HCT116 (cell line): Measurements from ENCODE around the gene UNK. TPM values are rescaled to one million over a fixed set of nuclear protein-coding genes. Genes with fewer than 3 reads are reported as not detected.

Source experiments
- ATAC-seq: fragments of 200-7000 bp; cut with Tn5 transposase; 2 replicates; pipeline ENCODE4 v1.9.1; 2020; ENCODE audit warnings: mild to moderate bottlenecking, moderate library complexity
- BruUV-seq: library from RNA; stranded (reverse); fragments of 400-500 nt; replicated peaks from 2 replicates; lab custom pipeline; 2021; lab: Mats Ljungman, UMichigan
- CTCF ChIA-PET: fragments of 300-600 bp; sonication (Branson Sonifier 250); formaldehyde crosslinking; loops from one replicate; lab custom pipeline; 2021; ENCODE audit warnings: antibody characterized with exemption; lab: Charles Lee
- POLR2A ChIA-PET: fragments of 300-600, 350-600 bp; sonication (Branson Sonifier 250); formaldehyde crosslinking; loops from one replicate; lab custom pipeline; 2021; ENCODE audit warnings: antibody characterized with exemption; lab: Charles Lee
- RAD21 ChIA-PET, 2 experiments: fragments of 300-600 bp; sonication (Branson Sonifier 250); formaldehyde crosslinking; loops; one replicate each; lab custom pipeline; 2023; ENCODE audit warnings: low total read pairs in 2 of 2; ENCODE audit not compliant: uncharacterized antibody in 2 of 2, unreplicated experiment in 2 of 2, low non-redundant PET in 1 of 2; lab: Charles Lee
- DNase-seq: peaks from one replicate; pipeline ENCODE4 v3.0.0-alpha.2; 2010; ENCODE audit warnings: low read depth, low spot score
- H2AFZ ChIP-seq: fragments of 200-600 bp; shearing (Covaris generic), sonication (generic); 2 replicates; pipeline ENCODE4 v1.6.1; 2017; ENCODE audit warnings: low read depth, mixed run types, mixed read lengths, antibody characterized with exemption, low read length; ENCODE audit not compliant: poor library complexity, severe bottlenecking
- H3K27ac ChIP-seq: 2 replicates; pipeline ENCODE4 v1.5.1; 2012; ENCODE audit warnings: low read depth, low read length
- H3K27me3 ChIP-seq: fragments of 200-600 bp; sonication (generic); 2 replicates; pipeline ENCODE4 v1.6.1; 2016; ENCODE audit warnings: mixed run types, low read length, mixed read lengths; ENCODE audit not compliant: insufficient read depth
- H3K36me3 ChIP-seq, 2 experiments: fragments of 200-500 bp in 1 of 2; fragments of 200-600 bp in 1 of 2; sonication (Bioruptor generic) in 1 of 2; sonication (generic) in 1 of 2; 2 replicates each; pipeline versions ENCODE4 v1.5.1 to v1.6.1; 2014 to 2016; ENCODE audit warnings: low read length in 2 of 2, inconsistent platforms in 1 of 2, mixed read lengths in 1 of 2, mixed run types in 1 of 2; ENCODE audit not compliant: insufficient read depth in 2 of 2, control insufficient read depth in 1 of 2
- H3K4me1 ChIP-seq, 2 experiments: fragments of 200-600 bp in 1 of 2; sonication (generic) in 1 of 2; 2 replicates each; pipeline versions ENCODE4 v1.5.1 to v1.6.1; 2012 to 2017; ENCODE audit warnings: low read length in 2 of 2, inconsistent platforms in 1 of 2, mild to moderate bottlenecking in 1 of 2, mixed read lengths in 1 of 2, mixed run types in 1 of 2, moderate library complexity in 1 of 2; ENCODE audit not compliant: insufficient read depth in 2 of 2, control insufficient read depth in 1 of 2
- H3K4me2 ChIP-seq: fragments of 200-600 bp; sonication (generic); 2 replicates; pipeline ENCODE4 v1.6.1; 2017; ENCODE audit warnings: mixed run types, low read length, mixed read lengths
- H3K4me3 ChIP-seq, 2 experiments: fragments of 200-600 bp in 1 of 2; sonication (generic) in 1 of 2; replicated peaks in 1 of 2; 2 replicates each; pipeline ENCODE4 v1.5.1; 2011 to 2016; ENCODE audit warnings: low read length in 2 of 2, control low read depth in 1 of 2, low read depth in 1 of 2, mild to moderate bottlenecking in 1 of 2, mixed read lengths in 1 of 2, mixed run types in 1 of 2
- H3K79me2 ChIP-seq: fragments of 200-600 bp; sonication (generic); 2 replicates; pipeline ENCODE4 v1.6.1; 2017; ENCODE audit warnings: mild to moderate bottlenecking, mixed run types, low read length, moderate library complexity, mixed read lengths; ENCODE audit not compliant: insufficient read depth
- H3K9ac ChIP-seq: fragments of 200-600 bp; sonication (generic); 2 replicates; pipeline ENCODE4 v1.6.1; 2016; ENCODE audit warnings: low read length, mixed read lengths
- H3K9me2 ChIP-seq: fragments of 200-600 bp; sonication (generic), shearing (Covaris generic); 2 replicates; pipeline ENCODE4 v1.6.1; 2017; ENCODE audit warnings: mixed run types, mild to moderate bottlenecking, moderate library complexity; ENCODE audit not compliant: insufficient read depth
- H3K9me3 ChIP-seq, 2 experiments: fragments of 200-500 bp in 1 of 2; fragments of 200-600 bp in 1 of 2; sonication (Bioruptor generic) in 1 of 2; sonication (generic) in 1 of 2; 2 replicates each; pipeline ENCODE4 v1.6.1; 2014 to 2017; ENCODE audit warnings: low read length in 2 of 2, mixed read lengths in 2 of 2, inconsistent platforms in 1 of 2, low read depth in 1 of 2, mild to moderate bottlenecking in 1 of 2, mixed run types in 1 of 2, moderate library complexity in 1 of 2; ENCODE audit not compliant: control insufficient read depth in 1 of 2, insufficient read depth in 1 of 2
- H4K20me1 ChIP-seq: fragments of 200-600 bp; sonication (generic), shearing (Covaris generic); 2 replicates; pipeline ENCODE4 v1.6.1; 2017; ENCODE audit warnings: mixed run types, mild to moderate bottlenecking, moderate library complexity; ENCODE audit not compliant: insufficient read depth
- CBX3 ChIP-seq: IDR thresholded peaks from 2 replicates; pipeline ENCODE4 v1.6.1; 2012; ENCODE audit warnings: low read depth
- ELF1 ChIP-seq: IDR thresholded peaks from 2 replicates; pipeline ENCODE4 v1.6.1; 2012; ENCODE audit warnings: low read depth, borderline replicate concordance
- POLR2AphosphoS5 ChIP-seq: IDR thresholded peaks from 2 replicates; pipeline ENCODE4 v1.6.1; 2011; ENCODE audit warnings: mild to moderate bottlenecking, low read depth, low read length, moderate library complexity
- RAD21 ChIP-seq: IDR thresholded peaks from 2 replicates; pipeline ENCODE4 v1.6.1; 2012; ENCODE audit warnings: low read depth, mild to moderate bottlenecking
- SIN3A ChIP-seq: IDR thresholded peaks from 2 replicates; pipeline ENCODE4 v1.6.1; 2012; ENCODE audit warnings: low read depth
- SRF ChIP-seq: IDR thresholded peaks from 2 replicates; pipeline ENCODE4 v1.6.1; 2012; ENCODE audit warnings: low read depth
- YY1 ChIP-seq: IDR thresholded peaks from 2 replicates; pipeline ENCODE4 v1.6.1; 2011; ENCODE audit warnings: low read length, low read depth, moderate library complexity, mild to moderate bottlenecking; ENCODE audit not compliant: insufficient replicate concordance; ENCODE audit errors: extremely low read depth
- ZFX ChIP-seq: fragments of 450-650 bp; IDR thresholded peaks from 2 replicates; pipeline ENCODE4 v1.6.1; 2017
- ZNF274 ChIP-seq: fragments of 200-500 bp; sonication (Bioruptor generic); IDR thresholded peaks from 2 replicates; pipeline ENCODE4 v1.6.1; 2014; ENCODE audit warnings: mild to moderate bottlenecking, low read depth, low read length, inconsistent platforms
- intact Hi-C: fragments of 100-400 bp; cut with micrococcal nuclease; formaldehyde crosslinking; loops from 2 replicates; pipeline ENCODE4 v1.10.0; 2022
- total RNA-seq: library from RNA; stranded (reverse); gene quantifications from one replicate; pipeline ENCODE4 v1.2.1, GENCODE V29; 2021; ENCODE audit not compliant: unreplicated experiment
- TF ChIP-seq, protein P1 (sequence below), 3 experiments: fragments of 200-600 bp in 1 of 3; sonication (generic) in 1 of 3; IDR thresholded peaks in 2 of 3; conservative IDR thresholded peaks in 1 of 3; 2 replicates each; pipeline ENCODE4 v1.5.1; 2012 to 2017; ENCODE audit warnings: low read depth in 2 of 3, low read length in 2 of 3, antibody characterized with exemption in 1 of 3, borderline replicate concordance in 1 of 3, control low read depth in 1 of 3, mild to moderate bottlenecking in 1 of 3, mixed read lengths in 1 of 3, mixed run types in 1 of 3, moderate library complexity in 1 of 3; ENCODE audit not compliant: insufficient read depth in 1 of 3
- TF ChIP-seq, protein P2 (sequence below): IDR thresholded peaks from 2 replicates; pipeline ENCODE4 v1.6.1; 2012
- TF ChIP-seq, protein P3 (sequence below): IDR thresholded peaks from 2 replicates; pipeline ENCODE4 v1.6.1; 2012

Gene UNK
- total RNA-seq, 1 experiment from 2014 or later, result 40.6 TPM

DNA sequence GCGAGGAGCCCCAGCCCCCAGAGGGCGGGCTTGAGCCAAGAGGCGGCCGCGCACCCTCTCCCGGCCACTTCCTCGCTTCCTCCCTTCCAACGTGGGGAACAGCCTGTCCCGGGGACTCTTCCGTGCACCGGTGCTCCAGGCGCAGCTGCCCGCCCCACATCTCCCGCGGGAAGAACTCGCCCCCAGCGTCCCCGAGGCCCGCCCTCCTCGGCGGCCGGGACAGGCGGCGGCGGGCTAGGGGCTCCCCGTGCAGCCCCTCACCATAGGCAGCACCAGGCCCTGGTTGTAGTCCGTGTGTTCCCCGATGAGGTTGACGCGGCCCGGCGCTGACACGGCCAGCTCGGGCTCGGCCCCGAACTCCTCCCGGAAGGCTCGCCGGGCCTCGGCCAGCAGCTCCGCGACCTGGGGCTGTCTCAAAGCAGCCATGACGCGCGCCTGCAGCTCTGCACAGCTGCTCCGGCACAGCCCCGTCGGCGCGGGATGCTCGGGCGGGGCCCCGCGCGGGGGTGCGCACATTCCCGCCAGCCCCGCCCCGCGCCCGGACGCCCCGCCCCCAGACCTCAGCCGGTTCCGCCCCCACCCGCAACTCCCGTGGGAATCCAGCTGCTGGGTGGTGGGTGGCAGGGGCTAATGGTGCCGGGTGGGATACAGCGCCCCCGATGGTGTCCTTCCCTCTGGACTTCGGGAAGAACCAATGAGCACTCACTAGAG is 19.7 kb upstream of the UNK start, which contains the start of gene GALK1:
Gene GALK1, minus strand, starts transcription at position 482 of the 711 bp plus-strand sequence. Its CDS starts 56 bp downstream, at position 426.
- 0 out of 2 replicates have a peak, but pooled peaks cover 6% of the 10 kb centered on the region for H3K79me2 ChIP-seq
- ChIA-PET CTCF (interaction anchor here (0.6 to 7.9 kb wide), 18 partner anchors 9 to 249 kb away, joined by 3 to 73 read pairs (median 4); partner anchors contain the start of genes SMIM5, TSEN54 and WBP2), POLR2A (interaction anchor here (0.7 to 4.3 kb wide), 6 partner anchors 9 to 111 kb away, joined by 3 to 74 read pairs (median 6); partner anchors contain the start of gene UNK), RAD21 (interaction anchor here (0.7 to 1.1 kb wide), 6 partner anchors 15 to 132 kb away, joined by 3 to 6 read pairs (median 4); partner anchors contain the start of gene WBP2 (in 1 of the 2))
- no peaks in the 10 kb centered on the region for H3K9me2 ChIP-seq
- H4K20me1 ChIP-seq, result no peaks in the 10 kb centered on the region
- H3K27me3 ChIP-seq, result no peaks in the 10 kb centered on the region
- no peaks in the 10 kb centered on the region for H3K9me3 ChIP-seq
- intact Hi-C loops, result no loop called here
- H3K4me1 ChIP-seq, result peaks cover 13 to 29% of the 10 kb centered on the region in 2 experiments
- H3K27ac ChIP-seq, result peak within 1 kb of the TSS; percentile 78
- peak; percentile 85 for ATAC-seq
- H3K4me2 ChIP-seq, result peak within 1 kb of the TSS; percentile 100
- 0 out of 4 replicates have a peak, but pooled peaks cover 0 to 3% of the 10 kb centered on the region in 2 experiments for H3K36me3 ChIP-seq
- peak within 1 kb of the TSS; percentile 84 to 91 for H3K4me3 ChIP-seq
- BruUV-seq, result no TSS peak
- peak within 1 kb of the TSS; percentile 70 for H2AFZ ChIP-seq
- peak within 1 kb of the TSS; percentile 89 for H3K9ac ChIP-seq
- no peak for DNase-seq
- TF ChIP-seq SRF, result no peak
- TF ChIP-seq RAD21, result peak; percentile 86
- TF ChIP-seq CBX3, result no peak
- TF ChIP-seq, protein P1, sequence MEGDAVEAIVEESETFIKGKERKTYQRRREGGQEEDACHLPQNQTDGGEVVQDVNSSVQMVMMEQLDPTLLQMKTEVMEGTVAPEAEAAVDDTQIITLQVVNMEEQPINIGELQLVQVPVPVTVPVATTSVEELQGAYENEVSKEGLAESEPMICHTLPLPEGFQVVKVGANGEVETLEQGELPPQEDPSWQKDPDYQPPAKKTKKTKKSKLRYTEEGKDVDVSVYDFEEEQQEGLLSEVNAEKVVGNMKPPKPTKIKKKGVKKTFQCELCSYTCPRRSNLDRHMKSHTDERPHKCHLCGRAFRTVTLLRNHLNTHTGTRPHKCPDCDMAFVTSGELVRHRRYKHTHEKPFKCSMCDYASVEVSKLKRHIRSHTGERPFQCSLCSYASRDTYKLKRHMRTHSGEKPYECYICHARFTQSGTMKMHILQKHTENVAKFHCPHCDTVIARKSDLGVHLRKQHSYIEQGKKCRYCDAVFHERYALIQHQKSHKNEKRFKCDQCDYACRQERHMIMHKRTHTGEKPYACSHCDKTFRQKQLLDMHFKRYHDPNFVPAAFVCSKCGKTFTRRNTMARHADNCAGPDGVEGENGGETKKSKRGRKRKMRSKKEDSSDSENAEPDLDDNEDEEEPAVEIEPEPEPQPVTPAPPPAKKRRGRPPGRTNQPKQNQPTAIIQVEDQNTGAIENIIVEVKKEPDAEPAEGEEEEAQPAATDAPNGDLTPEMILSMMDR (IDR thresholded peaks at IDR 0.05 in 2 of 3, conservative IDR thresholded peaks at IDR 0.05 in 1 of 3; ENCODE audit: borderline replicate concordance in 1 of 3, insufficient read depth in 1 of 3, low read depth in 2 of 3, low read length in 2 of 3), result peak in 2 of 3 experiments; percentile 65 to 94; a peak in 4 of 6 replicates
- no peak for TF ChIP-seq ELF1
- TF ChIP-seq ZNF274, result no peak
- peak; percentile 62; the same call in 1 of the 2 replicates for TF ChIP-seq SIN3A
- peak; percentile 72; the same call in 1 of the 2 replicates for TF ChIP-seq POLR2AphosphoS5
- TF ChIP-seq YY1, result peak; percentile 64
- TF ChIP-seq ZFX, result peak; percentile 87; the same call in 1 of the 2 replicates
- TF ChIP-seq, protein P2, sequence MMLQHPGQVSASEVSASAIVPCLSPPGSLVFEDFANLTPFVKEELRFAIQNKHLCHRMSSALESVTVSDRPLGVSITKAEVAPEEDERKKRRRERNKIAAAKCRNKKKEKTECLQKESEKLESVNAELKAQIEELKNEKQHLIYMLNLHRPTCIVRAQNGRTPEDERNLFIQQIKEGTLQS, result no peak
- TF ChIP-seq, protein P3, sequence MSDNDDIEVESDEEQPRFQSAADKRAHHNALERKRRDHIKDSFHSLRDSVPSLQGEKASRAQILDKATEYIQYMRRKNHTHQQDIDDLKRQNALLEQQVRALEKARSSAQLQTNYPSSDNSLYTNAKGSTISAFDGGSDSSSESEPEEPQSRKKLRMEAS, result peak; percentile 89
